ENCODE results near the gene IP6K3.
A peak's percentile ranks its signal among the peaks of the same experiment; 100 is the strongest.

IP6K3 gene

GRCh38 chr6:33746651-33747100 lies at the start of gene IP6K3:
Gene IP6K3 (minus strand): TSS chr6:33746905. CDS start chr6:33735476, 11,429 bp downstream.
- H3K4me3 ChIP-seq (replicated peaks; ENCODE audit: low read depth, low read length), result no peak within 1 kb of the TSS
- no peak for DNase-seq (ENCODE audit: low read depth)
- TF ChIP-seq CTCF (IDR thresholded peaks at IDR 0.05; ENCODE audit: low read length, missing control alignments), result no peak

GRCh38 chr6:33794910-33795623 lies 48.4 kb upstream of the IP6K3 start:
- no peak for DNase-seq (ENCODE audit: low read depth)
- TF ChIP-seq CTCF (IDR thresholded peaks at IDR 0.05; ENCODE audit: low read length, missing control alignments), result no peak
- no peak overlapping the region for H3K4me3 ChIP-seq (replicated peaks; ENCODE audit: low read depth, low read length)

- DNase-seq (ENCODE audit: low read depth), result no peak
- TF ChIP-seq CTCF (IDR thresholded peaks at IDR 0.05; ENCODE audit: low read length, missing control alignments), result no peak
- no peak overlapping the region for H3K4me3 ChIP-seq (replicated peaks; ENCODE audit: low read depth, low read length)
Observed at GRCh38 chr6:33792981-33793380, 46.3 kb upstream of the IP6K3 start.

GRCh38 chr6:33791620-33792019 lies 44.9 kb upstream of the IP6K3 start:
- no peak overlapping the region for H3K4me3 ChIP-seq (replicated peaks; ENCODE audit: low read depth, low read length)
- no peak for DNase-seq (ENCODE audit: low read depth)
- TF ChIP-seq CTCF (IDR thresholded peaks at IDR 0.05; ENCODE audit: low read length, missing control alignments), result no peak

GRCh38 chr6:33790910-33791309 lies 44.2 kb upstream of the IP6K3 start:
- no peak for TF ChIP-seq CTCF (IDR thresholded peaks at IDR 0.05; ENCODE audit: low read length, missing control alignments)
- H3K4me3 ChIP-seq (replicated peaks; ENCODE audit: low read depth, low read length), result no peak overlapping the region
- DNase-seq (ENCODE audit: low read depth), result no peak

- no peak for DNase-seq (ENCODE audit: low read depth)
- no peak for TF ChIP-seq CTCF (IDR thresholded peaks at IDR 0.05; ENCODE audit: low read length, missing control alignments)
Observed at GRCh38 chr6:33790379-33790778, 43.7 kb upstream of the IP6K3 start.

GRCh38 chr6:33789550-33789895 lies 42.8 kb upstream of the IP6K3 start:
- DNase-seq (ENCODE audit: low read depth), result no peak
- TF ChIP-seq CTCF (IDR thresholded peaks at IDR 0.05; ENCODE audit: low read length, missing control alignments), result no peak
- H3K4me3 ChIP-seq (replicated peaks; ENCODE audit: low read depth, low read length), result peak overlapping the region; percentile 66

More at GRCh38 chr6:33790379-33790778, 43.7 kb upstream of the IP6K3 start:
- H3K4me3 ChIP-seq (replicated peaks; ENCODE audit: low read depth, low read length), result no peak overlapping the region

Data from fibroblast of pulmonary artery (primary cell).